HG03066 (cell line): ENCODE results near the gene HHAT.

Experiments
- ATAC-seq: cut with Tn5 transposase; IDR thresholded peaks from one replicate; pipeline ENCODE4 v1.9.1; 2021; ENCODE audit warnings: low read depth; ENCODE audit not compliant: unreplicated experiment

Gene HHAT

GRCh38 chr1:210586771-210587170 is 258.1 kb downstream of the HHAT start:
- no peak for ATAC-seq

- no peak for ATAC-seq
Measured at GRCh38 chr1:210587566-210587965, 258.9 kb downstream of the HHAT start.

DNA sequence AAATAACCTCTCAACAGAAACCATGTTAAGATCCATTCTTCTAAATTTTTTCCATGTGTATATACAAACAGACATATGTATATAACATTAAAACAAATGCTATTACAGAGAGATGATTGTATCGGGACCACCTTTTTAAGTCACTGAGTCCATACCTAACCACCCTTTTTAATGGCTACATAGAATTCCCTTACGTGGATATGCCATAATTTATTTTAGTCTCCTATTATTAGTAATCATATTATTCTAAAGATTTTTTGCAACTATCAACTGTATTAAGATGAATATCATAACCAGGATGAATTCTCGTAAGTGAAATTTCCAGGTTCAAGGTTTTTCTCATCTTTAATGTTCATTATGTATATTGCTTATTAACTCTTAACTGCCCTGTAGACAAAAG is 259.7 kb downstream of the HHAT start:
- no peak for ATAC-seq

- no peak for ATAC-seq
Measured at GRCh38 chr1:210588946-210589345, 260.2 kb downstream of the HHAT start.

- ATAC-seq: no peak
Measured at GRCh38 chr1:210591214-210591613, 262.5 kb downstream of the HHAT start.

- no peak for ATAC-seq
Measured at GRCh38 chr1:210594605-210595004, 265.9 kb downstream of the HHAT start.

- no peak for ATAC-seq
Measured at GRCh38 chr1:210596641-210597040, 267.9 kb downstream of the HHAT start.

- no peak for ATAC-seq
Measured at GRCh38 chr1:210597555-210598134, 268.9 kb downstream of the HHAT start.

DNA sequence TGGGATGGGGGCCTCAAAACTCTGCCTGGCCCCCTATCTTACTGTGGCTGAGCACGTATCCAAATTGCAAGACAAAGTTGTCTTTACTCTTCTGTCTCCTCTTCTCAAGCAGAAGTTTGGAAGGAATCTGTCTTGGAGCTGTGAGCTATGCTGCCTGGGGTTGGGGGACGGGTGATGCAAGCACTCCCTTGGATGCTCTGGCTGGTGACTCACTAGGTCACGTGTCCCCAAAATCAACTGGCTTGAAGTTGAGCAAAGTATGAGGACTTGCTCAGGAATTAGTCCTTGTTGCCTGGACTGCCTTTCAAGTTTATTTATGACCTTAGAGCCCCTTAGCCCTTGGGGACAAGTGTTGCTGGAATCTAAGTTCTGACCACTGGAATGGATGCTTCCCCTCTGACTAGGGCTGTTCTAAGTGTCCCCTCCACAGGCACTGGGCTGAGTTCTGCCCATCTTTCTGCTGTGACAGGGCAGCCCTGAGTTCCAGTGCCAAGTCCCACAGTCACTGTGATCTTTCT is 269.5 kb downstream of the HHAT start:
- no peak for ATAC-seq

DNA sequence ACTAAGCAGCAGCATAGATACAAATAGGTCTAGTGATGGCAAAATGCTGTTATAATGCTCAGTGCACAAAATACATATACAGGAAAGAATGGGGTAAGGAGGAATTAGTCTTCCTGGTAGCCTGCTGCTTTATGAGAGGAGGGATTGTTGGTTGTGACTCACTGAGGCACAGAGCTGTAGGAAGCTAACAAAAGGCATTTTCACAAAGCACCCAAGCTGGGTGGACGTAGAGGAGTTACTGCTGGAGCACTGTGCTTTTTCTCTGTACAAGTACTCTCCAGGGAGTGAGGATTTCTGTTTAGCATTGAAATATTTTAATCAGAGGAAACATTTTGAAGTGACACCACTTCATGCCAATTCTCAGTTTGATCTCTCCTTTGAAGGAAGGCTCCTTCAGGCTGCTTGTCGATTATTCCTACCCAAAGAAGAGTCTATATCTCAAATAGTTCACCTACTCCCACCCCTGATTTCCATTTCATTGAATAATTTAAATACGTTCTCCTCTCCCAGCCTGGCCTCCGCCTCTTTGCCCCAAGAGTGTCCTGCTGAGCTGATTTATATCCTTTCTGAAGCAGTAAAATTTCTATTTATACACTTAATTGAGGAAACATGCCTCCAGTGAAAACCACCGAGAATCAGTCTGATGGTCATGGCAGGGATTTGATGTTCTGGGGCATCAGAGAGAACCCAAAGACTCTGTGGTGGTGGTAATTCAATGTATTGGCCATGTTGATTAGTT is 271.9 kb downstream of the HHAT start:
- ATAC-seq: no peak

DNA sequence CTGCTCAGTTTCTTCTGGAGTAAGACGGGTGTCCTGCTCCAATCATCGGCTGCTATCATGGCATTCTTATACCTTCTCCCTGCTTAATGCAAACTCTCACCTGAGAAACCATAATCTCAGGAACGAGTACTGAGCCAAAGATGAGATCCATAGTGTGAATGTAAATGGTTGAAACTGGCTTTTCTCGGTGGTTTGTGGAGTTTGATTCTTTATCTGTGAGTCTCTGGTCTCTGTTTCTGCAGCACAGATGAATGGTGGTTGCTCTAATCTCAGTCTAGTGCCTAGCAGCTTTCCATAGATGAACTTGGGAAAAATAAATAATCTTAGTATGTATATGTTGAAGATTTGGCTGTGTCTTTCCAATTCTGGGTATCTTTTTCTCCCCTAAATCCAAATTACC is 274.4 kb downstream of the HHAT start:
- no peak for ATAC-seq

GRCh38 chr1:210605099-210605498 is 276.4 kb downstream of the HHAT start:
- no peak for ATAC-seq

DNA sequence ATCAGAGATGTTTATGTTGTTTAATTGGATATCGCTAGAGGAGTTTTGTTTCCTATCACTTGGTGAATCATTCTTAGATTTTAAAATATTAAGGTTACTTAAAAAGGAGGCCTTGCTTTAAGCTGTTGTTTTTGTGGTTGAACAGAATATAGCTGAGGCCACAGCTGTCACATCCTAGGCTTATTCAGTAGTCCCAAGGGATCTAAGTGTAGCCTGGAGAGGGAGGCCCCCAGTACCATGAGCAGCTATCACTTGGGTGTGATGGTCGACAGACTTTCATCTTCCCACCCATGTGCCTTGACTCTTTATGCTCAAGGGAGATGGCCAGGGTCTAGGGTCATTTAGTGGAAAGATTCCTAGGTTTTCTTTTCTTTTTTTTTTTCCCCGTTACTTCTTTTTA is 278.7 kb downstream of the HHAT start:
- ATAC-seq: no peak

DNA sequence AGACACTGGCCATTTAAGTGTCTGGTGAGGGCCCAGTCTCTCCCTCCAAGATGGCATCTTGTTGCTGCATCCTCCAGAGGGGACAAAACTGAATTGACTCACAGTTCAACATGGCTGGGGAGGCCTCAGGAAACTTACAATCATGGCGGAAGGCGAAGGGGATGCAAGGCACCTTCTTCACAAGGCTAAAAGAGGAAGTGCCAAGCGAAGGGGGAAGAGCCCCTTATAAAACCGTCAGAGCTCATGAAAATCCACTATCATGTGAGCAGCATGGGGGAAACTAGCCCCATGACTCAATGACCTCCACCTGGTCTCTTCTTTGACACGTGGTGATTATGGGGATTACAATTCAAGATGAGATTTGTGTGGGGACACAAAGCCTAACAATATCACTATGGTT is 280.1 kb downstream of the HHAT start:
- no peak for ATAC-seq

- no peak for ATAC-seq
Measured at GRCh38 chr1:210616356-210616755, 287.7 kb downstream of the HHAT start.

GRCh38 chr1:210617293-210617692 is 288.6 kb downstream of the HHAT start:
- ATAC-seq: no peak

DNA sequence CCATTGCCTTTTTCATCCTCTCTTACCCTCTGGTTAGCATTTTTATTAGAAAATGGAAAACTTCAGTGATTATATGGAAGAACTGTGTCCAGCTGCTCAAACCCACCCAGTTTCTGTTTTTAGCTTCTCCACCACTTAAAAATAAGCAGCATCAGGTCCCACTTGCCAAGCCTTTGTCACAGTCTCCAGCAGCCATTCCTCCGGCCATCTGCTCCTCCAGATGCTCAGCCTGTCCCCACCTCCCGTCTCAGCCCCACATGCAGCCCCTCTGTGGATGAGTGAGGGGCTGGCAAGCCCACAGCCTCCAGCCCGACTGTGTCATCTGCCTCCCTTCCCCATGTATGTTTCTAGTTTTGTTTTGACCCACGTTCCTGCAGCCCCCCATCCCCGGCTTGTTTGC is 289.7 kb downstream of the HHAT start:
- ATAC-seq: no peak

GRCh38 chr1:210620867-210621488 is 292.3 kb downstream of the HHAT start:
- no peak for ATAC-seq

GRCh38 chr1:210621712-210622111 is 293.0 kb downstream of the HHAT start:
- no peak for ATAC-seq

DNA sequence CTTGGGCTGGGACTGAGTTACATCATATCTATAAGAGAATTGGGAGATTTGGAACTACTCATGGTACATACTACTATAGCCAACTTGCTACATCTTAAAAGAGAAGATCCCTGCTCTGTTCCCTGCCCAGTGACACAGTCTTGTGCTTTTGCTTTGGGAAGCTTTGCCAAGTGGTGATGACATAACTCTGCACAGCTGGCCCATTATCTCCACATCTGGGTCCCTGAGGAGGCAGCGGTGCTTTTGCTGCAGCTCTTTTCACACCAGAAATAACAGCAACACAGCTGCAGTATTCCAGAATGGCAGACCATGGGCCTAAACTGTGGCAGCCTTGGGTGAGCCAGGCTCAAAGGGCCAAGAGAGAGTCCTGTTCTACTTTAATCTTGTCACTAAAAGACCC is 296.0 kb downstream of the HHAT start:
- no peak for ATAC-seq

- ATAC-seq: no peak
Measured at GRCh38 chr1:210625715-210626114, 297.0 kb downstream of the HHAT start.

DNA sequence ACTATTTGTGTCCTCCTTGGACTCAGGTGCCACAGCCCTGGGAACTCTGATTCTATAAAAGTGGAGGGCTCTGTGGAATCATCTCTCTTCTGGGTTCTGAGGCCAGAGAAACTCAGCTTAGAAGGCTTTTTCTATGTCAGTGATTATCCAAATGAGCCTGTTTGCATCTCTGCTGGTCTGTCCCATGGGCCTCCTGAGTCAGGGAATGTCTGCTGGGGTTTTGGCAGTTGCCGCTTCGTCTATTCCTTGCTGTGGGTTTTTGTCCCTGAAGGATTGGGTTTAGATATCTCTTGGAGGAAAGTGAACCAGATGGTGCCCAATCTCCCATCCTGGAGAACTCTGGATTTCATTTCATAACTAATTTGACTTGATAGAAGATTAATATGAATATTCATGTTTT is 297.6 kb downstream of the HHAT start:
- ATAC-seq: no peak
